DOHH2 (cell line): ENCODE data around the gene NKG7.

ENCODE experiments used
- CTCF ChIP-seq: fragments of 200-600 bp; sonication (generic); IDR thresholded peaks from one replicate; pipeline ENCODE4 v1.5.1; 2014; ENCODE audit warnings: antibody characterized with exemption, mild to moderate bottlenecking, low read depth, low read length; ENCODE audit not compliant: poor library complexity, severe bottlenecking
- EZH2phosphoT487 ChIP-seq: fragments of 200-600 bp; sonication (generic); IDR thresholded peaks from 2 replicates; pipeline ENCODE4 v1.6.1; 2017; ENCODE audit warnings: borderline replicate concordance, mild to moderate bottlenecking, antibody characterized with exemption, low read length, moderate library complexity, mixed read lengths

- TF ChIP-seq CTCF (no peak), EZH2phosphoT487 (no peak)
Measured at GRCh38 chr19:51366389-51367254, 5.8 kb downstream of the NKG7 start.
